T follicular helper cell (primary cell): ENCODE measurements around the gene LIMCH1.

Source experiments
- DNase-seq: peaks from one replicate; pipeline ENCODE4 v3.0.0-alpha.2; 2020; ENCODE audit warnings: low read depth

Gene LIMCH1

GRCh38 chr4:41602886-41603498 lies 65.0 kb downstream of the LIMCH1 start:
- no peak for DNase-seq

DNA sequence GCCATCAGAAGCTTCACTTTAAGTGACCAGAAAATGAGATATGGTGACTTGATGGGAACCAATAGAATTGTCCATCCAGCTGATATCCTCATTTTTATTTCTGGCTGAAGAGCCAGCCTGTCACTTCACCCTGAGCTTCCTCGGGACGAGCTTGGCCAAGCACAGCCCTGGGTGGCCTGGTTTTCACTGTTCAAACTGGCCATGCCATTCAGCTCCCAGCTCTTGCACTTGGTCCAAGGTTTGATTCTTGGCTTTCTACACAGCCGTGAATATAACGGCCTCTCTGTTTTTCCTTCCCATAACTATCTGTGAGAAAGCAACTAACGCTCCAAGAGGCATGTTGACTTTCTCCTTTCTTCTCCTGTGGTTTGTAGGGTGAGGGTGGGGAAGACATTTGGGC lies 71.9 kb downstream of the LIMCH1 start:
- no peak for DNase-seq

- DNase-seq: no peak
These were observed 72.5 kb downstream of the LIMCH1 start for GRCh38 chr4:41610474-41610873.

DNA sequence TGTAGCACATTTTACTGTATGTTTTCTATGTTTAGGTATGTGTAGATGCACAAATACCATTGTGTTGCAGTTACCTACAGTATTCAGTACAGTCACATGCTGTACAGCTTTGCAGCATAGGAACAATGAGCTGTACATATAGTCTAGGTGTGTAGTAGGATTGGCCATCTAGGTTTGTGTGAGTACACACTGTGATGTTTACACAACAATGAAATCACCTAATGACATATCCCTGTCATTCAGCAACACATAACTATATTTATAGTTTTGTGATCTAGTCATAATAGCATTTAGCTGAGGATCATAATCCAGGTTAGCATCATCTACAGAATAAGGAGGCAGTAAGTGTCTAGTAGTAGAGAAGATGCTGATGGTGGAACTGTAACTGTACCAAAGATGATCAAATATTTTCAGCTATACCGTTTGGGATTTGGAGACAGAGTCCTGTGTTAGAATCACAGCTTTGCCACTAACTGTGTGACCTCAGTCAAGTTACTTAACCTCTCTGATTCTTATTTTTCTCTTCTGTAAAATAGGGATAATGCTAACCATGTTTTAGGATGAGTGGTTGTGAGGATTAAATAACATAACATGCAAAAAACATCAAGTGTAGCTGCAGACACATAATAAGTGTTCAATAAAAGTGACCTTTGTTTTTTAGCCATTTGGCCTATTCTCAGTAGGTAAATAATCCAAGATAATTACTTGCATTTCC lies 73.3 kb downstream of the LIMCH1 start:
- DNase-seq: no peak

GRCh38 chr4:41611881-41612871 lies 74.2 kb downstream of the LIMCH1 start:
- DNase-seq: no peak

- no peak for DNase-seq
These were observed 75.4 kb downstream of the LIMCH1 start for GRCh38 chr4:41613386-41613785.

DNA sequence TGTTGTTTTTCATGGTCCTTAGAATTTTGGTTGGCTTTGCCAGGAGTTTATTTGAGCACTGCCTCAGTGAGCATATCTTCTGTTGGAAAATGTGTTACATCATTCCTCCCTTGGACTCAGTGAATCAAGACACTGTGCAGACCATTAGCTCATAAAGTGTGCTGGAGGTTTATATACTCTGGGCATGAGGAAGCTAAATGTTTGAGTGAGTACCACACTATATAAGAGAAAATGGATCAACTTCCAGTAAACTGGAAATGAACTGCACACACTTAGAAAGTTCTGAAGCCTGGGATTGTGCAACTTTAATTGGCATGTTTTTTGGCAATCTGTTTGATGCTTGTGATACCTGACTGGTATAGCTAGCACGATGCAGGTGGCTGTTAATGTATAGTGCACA lies 75.9 kb downstream of the LIMCH1 start:
- no peak for DNase-seq

DNA sequence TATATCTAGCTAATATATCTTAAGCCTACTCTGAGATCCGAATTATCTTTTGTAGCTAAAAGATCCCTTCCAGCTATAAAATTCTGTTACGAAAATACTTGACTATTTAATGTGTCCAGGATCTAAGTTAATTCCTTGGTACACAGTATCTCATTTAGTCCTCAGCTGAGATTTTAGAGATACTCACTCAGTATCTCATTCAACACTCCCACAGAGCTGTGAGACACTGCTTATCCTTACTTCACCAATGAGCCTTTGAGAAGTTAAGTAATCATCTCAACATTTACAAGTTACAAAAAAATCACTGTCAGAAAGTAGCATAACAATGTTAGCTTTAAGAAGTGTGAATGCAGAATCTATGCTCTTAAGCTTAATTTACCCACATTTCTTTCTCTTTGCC lies 76.6 kb downstream of the LIMCH1 start:
- DNase-seq: no peak

GRCh38 chr4:41619161-41619560 lies 81.2 kb downstream of the LIMCH1 start:
- no peak for DNase-seq

GRCh38 chr4:41620594-41621256 lies 82.8 kb downstream of the LIMCH1 start:
- DNase-seq: no peak

DNA sequence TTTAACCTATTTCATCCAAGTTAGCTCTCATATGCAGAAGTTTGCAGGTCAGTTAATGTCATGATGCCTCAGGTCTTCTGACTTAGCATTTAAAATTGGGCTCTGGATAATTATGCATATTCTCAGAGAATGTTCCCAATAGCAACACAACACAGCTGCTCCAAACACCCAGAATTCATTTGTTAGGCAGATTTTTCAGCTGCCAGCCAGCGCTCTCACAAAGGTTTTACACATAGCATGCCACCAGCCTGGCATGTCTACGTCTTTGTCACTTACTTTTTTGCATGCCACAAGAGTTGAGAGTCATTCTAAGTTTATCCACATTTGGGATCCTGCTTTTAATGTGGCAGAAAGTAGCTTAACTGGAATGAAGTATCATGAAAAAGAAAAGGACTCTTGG lies 84.8 kb downstream of the LIMCH1 start:
- no peak for DNase-seq

GRCh38 chr4:41624765-41625164 lies 86.8 kb downstream of the LIMCH1 start:
- DNase-seq: no peak

DNA sequence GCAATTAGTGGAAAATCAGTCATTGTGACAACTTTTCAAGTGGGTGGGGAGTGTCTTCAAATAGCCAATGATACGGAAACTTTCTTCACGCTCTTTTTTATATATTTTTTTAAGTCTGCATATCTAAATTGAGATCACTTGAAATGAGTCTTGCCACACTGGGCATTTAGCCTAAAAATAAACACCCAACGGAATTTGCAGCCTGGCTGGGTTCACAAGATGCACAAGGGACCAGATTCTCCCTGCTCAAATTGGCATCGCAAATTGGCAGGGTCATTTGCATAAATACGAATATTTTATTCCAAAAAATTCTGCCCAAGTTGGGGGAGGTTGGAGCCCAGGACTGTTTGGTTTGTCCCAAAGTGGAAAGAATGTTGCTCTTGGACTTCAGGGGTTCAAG lies 87.6 kb downstream of the LIMCH1 start:
- DNase-seq: no peak

- DNase-seq: no peak
These were observed 91.0 kb downstream of the LIMCH1 start for GRCh38 chr4:41628936-41629335.

GRCh38 chr4:41631523-41631922 lies 93.6 kb downstream of the LIMCH1 start:
- DNase-seq: no peak

DNA sequence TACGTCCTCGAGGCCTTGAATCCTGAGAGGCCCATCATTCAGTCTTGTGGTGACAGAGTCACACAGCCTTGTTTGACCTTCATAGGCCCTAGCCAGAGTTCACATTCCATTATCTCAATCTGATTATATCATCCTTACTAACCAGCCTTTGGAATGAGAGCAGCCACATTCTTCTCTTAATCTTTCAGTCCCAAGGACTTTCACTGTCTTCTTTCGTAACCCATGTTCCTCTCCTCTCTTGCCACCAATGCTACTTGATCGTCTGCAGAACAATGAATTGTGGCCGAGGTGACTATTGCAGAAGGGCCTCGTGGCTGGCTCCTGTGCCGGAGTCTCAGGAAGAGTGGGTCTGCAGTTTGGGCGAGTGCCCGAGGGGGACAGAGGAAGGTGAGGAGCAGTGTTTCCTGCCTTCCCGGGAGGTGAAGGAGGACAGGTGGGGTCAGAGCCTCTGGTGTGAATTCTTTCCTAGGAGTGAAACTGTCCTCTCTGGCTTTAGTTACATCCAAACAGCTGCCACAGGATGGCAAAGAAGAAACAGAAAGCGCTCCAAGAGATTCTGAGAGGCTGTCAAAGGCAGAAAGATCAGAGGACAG lies 94.6 kb downstream of the LIMCH1 start:
- no peak for DNase-seq

- DNase-seq: no peak
These were observed 95.4 kb downstream of the LIMCH1 start for GRCh38 chr4:41633321-41633720.

DNA sequence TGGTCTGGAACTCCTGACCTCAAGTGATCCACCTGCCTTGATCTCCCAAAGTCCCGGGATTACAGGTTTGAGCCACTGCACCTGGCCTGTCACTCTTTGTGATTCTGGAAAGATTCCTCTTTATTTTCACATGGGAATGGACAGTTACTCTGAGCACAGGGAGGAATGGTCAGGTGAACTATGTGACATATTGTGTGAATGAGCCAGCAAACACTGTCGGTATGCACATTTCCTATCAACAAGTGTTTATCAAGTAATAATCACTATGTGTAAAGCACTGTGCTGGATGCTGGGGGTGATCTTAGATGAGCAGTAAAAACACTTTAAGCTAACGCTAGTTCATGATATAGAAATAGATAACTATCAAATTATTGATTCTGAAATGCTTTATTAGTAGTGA lies 97.5 kb downstream of the LIMCH1 start:
- no peak for DNase-seq

GRCh38 chr4:41638203-41638602 lies 100.2 kb downstream of the LIMCH1 start:
- no peak for DNase-seq

- DNase-seq: no peak
These were observed 100.9 kb downstream of the LIMCH1 start for GRCh38 chr4:41638866-41639265.

DNA sequence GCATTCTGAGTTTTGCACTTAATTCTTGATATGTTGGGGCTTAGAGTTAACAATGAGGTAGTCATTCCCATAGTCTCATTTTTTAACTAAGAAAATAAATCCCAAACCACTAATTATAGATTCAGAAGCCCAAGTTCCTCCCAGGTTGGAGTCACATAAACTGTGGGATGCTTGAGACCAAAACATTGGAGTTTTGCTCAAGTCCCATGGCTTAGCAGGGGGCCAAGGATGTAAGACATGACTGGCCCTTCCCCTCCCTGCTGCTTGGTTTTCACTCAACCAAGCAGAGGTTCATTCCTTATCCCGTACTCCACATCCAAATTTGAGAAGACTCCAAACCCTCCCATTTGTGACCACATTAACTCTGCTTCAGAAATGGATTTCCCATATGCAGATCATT lies 101.3 kb downstream of the LIMCH1 start:
- no peak for DNase-seq

DNA sequence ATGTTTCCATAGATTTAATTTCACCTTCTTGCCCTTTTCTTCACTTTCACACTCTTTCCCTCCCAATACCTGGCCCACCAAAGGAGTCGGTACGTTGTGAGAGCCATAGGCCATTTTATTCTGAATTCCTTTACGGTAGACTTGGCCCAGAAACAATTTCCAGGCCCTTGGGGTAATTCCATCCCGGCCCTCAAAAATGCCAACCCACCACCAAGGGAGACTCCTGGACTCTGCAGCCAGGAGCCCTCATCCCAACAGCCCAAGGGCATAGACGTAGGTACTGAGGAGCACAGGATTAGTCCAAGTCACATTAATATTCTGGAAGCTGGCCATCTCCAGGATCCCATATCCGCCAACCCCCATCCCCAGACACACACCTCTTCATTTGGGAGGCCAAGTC lies 102.9 kb downstream of the LIMCH1 start:
- DNase-seq: no peak
